NCI-H82 treated with DMSO at 0.1 percent for 48 hours (cell line): ENCODE data around the gene PHF13.

ENCODE experiments used
- DNase-seq: peaks from one replicate; lab custom pipeline; 2025; ENCODE audit not compliant: unreplicated experiment; lab: John Stamatoyannopoulos, UW

PHF13 gene

DNA sequence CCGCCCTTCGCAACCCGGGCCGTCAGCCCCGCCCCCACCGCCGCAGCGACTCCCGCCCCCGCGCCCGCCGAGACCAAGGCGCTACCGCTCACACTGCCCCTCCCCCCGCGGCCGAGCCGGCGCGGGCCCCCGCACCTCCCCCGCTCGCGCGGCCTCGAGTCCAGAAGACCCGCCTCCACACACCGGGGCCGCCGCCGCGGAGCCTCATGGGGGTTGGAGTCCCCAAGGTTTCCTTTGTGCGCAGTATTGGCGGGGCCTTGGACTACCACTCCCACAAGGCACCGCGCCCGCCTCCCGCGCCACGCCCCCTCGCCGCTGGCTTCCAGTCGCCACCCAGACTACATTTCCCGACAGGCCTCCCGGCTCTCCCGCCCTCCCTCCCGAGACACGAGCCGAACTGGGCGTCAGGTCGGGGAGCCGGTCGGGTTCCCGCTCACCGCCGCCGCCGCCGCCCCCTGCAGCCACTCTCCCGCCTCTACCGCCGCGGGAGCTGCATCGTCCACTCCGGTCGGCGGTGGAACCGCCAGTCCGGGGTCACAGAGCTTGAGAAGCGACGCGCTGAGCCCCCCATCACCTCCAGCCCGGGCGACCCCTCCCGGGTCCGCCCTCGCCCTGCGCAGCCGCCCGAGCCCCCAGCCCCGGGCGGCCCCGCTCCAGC lies at the start of gene PHF13:
TSS of gene PHF13 (plus strand) at position 371 of the 658 bp plus-strand sequence. CDS start 336 bp downstream, outside the sequence.
- DNase-seq, result peak; percentile 96

DNA sequence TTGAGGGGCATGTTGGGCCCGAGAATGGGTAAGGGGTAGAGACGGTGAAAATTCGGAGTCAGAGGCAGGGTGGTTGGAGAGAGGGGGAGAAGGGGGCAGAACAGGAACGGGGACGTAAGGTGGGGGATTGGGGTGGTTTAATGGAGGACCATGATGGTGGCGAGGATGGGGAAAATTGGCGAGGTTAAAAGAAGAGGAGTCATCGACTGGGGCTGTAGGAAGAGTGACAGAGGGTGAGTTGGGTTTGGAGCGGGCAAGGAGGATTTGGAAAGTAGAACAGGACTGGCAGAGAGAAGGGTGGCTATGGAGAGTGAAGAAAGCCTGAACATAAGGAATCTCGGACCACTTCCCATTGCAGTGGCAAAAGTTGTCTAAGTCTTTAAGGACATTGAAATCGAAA lies 44.5 kb upstream of the PHF13 start:
- DNase-seq, result no peak

DNA sequence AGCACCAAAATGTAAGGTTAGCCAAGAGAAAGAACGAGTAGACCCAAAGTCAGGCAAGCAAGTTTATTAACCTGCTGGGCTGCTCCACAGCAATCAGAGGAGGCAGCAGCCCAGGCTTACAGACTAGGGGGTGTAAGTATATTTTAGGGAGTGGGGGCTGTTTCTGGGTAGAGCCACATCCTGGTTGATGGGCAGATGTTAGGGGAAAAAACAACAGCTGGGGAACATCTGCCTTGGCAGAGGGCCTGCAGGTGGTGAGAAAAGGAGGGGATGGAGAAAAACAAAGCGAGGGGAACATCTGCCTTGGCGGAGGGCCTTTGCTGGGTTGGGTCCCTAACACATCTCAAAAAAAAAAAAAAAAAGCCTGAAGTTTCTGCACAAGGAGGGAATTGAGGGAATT lies 43.4 kb upstream of the PHF13 start:
- no peak for DNase-seq

- no peak for DNase-seq
Observed at GRCh38 chr1:6570987-6571386, 42.5 kb upstream of the PHF13 start.

DNA sequence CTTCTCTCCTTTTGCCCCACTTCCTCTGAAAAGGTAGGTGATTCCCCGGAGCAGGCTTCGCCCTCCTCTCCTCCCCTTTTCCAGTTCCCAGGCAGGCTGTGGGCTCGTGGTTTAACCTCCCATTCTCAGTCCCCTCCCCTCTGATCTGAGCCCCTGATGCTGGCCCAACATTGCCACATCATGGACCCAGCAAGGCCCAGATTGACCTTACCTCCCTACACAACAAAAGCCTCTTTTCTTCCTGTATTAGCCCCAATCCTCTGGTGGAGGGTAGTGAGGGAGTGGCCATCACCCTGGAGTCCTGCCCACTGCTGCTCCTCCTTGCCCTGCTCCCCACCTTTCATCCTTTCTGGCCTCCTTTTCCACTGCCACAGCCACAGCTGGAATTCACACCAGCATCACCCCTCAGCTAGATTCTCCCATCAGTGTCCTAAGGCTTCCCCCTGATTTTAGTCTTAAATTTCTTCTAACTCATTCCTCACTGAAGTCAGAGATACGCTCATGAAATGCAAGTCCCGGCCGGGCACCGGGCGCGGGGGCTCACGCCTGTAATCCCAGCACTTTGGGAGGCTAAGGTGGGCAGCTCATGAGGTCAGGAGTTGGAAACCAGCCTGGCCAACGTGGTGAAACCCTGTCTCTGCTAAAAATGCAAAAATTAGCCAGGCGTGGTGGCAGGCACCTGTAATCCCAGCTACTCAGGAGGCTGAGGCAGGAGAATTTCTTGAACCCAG lies 40.7 kb upstream of the PHF13 start:
- DNase-seq, result no peak

GRCh38 chr1:6574025-6574620 lies 39.4 kb upstream of the PHF13 start:
- no peak for DNase-seq

DNA sequence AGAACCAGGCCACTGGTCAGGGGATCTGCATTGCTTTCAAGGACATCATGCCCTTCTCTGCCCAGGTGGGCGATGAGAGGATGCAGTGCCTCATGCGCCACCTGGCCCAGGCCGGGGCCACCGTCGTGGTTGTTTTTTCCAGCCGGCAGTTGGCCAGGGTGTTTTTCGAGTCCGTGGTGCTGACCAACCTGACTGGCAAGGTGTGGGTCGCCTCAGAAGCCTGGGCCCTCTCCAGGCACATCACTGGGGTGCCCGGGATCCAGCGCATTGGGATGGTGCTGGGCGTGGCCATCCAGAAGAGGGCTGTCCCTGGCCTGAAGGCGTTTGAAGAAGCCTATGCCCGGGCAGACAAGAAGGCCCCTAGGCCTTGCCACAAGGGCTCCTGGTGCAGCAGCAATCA lies 38.7 kb upstream of the PHF13 start:
- DNase-seq, result no peak

GRCh38 chr1:6577831-6578525 lies 35.6 kb upstream of the PHF13 start:
- no peak for DNase-seq

GRCh38 chr1:6578624-6579373 lies 34.7 kb upstream of the PHF13 start:
- no peak for DNase-seq

DNA sequence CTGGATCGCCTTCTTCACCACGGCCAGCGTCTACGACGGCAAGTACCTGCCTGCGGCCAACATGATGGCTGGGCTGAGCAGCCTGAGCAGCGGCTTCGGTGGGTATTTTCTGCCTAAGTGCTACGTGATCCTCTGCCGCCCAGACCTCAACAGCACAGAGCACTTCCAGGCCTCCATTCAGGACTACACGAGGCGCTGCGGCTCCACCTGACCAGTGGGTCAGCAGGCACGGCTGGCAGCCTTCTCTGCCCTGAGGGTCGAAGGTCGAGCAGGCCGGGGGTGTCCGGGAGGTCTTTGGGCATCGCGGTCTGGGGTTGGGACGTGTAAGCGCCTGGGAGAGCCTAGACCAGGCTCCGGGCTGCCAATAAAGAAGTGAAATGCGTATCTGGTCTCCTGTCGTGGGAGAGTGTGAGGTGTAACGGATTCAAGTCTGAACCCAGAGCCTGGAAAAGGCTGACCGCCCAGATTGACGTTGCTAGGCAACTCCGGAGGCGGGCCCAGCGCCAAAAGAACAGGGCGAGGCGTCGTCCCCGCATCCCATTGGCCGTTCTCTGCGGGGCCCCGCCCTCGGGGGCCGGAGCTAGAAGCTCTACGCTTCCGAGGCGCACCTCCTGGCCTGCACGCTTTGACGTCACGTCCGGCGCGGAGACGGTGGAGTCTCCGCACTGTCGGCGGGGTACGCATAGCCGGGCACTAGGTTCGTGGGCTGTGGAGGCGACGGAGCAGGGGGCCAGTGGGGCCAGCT lies 34.0 kb upstream of the PHF13 start, which contains the start of gene ZBTB48:
TSS of gene ZBTB48 (plus strand) at position 621 of the 745 bp plus-strand sequence. CDS start 616 bp downstream, outside the sequence.
- peak; percentile 95 for DNase-seq

- no peak for DNase-seq
Observed at GRCh38 chr1:6580119-6580592, 33.4 kb upstream of the PHF13 start.

- DNase-seq, result no peak
Observed at GRCh38 chr1:6580593-6581409, 32.7 kb upstream of the PHF13 start.

DNA sequence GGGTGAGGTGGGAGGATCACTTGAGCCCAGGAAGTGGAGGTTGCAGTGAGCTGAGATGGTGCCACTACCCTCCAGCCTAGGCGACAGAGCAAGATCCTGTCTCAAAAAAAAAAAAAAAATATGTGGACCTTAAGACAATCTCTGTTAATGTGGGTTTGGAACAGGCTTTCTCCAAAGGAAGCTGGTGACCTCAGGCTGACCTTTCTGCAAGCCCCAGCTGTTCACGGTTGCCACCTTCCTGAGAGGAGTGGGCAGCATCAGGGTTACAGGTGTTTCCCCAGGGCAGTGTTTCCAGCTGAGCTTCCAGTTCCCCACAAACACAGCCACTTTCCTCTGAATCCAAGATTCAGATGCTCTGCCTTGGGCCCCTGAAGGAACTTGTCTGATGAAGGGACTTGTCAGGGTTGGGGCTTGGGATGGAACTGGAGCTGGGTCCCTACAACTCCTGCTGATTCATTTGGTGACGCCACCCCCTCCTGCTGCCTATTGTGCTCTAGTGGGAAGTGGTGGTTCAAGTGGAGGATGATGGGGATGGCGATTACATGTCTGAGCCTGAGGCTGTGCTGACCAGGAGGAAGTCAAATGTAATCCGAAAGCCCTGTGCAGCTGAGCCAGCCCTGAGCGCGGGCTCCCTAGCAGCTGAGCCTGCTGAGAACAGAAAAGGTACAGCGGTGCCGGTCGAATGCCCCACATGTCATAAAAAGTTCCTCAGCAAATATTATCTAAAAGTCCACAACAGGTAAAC lies 31.8 kb upstream of the PHF13 start:
- no peak for DNase-seq

- DNase-seq, result no peak
Observed at GRCh38 chr1:6582370-6582769, 31.2 kb upstream of the PHF13 start.

- no peak for DNase-seq
Observed at GRCh38 chr1:6584126-6585080, 29.1 kb upstream of the PHF13 start.

DNA sequence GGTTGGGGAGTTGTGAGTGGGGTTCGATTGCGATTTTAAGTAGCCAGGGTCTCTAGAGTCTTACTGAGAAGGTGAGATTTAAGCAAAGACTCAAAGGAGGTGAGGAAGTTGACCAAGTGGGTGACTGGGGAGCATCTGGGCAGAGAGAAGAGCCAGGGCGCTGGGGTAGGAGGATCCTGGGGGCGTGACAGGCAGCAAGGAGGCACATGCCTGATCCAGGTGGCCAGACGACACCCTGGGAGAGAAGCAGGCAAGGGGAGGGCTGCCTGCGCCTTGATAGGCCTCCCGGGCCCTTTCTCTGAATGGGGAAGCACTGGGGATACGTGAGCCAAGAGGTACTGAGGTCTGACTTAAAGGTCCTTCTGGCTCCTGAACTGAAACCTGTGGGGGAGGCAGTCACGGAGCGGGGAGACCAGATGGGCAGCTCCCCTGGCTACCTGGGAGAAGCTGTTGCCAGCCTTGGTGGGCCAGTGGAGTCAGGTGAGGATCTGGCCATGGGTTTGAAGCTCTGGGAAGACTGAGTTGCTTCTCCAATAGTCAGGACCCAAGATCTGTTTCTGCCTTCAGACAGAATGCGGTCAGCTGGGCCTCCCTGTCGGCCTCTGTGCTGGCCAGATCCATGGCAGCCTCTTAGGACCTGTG lies 28.3 kb upstream of the PHF13 start:
- no peak for DNase-seq

DNA sequence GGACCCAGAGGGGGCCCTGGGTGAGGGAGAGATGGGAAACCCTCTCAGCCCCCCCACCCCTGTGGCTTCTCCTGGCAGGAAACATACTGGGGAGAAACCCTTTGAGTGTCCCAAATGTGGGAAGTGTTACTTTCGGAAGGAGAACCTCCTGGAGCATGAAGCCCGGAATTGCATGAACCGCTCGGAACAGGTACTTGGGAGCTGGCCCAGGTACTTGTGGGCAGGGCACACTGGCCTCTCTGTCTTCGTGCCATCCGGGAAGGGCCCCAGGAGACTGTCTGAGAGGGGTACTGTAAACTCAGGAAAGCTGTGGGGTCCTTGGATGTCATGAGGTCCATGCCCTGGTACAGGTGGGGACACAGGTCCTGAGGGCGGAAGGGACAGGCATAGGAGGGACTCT lies 27.7 kb upstream of the PHF13 start:
- no peak for DNase-seq
